ENCODE results near the gene CYP24A1.

DNA sequence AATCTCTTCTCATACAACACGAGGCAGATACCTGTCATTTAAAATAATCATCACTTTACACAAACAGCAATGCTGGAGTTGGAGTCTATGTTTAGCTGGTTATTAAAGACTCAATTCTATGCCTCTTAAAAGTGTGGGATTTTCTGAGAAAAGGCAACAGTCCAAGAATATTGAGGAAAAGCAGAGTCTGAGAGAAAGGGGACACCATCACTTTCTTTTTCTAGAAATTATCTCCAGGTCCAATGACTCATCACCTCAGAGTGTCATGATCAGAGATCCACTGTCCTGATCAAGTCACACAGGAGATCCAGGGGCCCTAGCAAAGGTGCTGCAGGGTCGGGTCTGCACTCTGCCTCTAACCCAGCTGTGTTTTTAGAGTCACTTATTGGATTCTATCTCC, 8.0 kb downstream of the CYP24A1 start:
- TF ChIP-seq, protein P1, sequence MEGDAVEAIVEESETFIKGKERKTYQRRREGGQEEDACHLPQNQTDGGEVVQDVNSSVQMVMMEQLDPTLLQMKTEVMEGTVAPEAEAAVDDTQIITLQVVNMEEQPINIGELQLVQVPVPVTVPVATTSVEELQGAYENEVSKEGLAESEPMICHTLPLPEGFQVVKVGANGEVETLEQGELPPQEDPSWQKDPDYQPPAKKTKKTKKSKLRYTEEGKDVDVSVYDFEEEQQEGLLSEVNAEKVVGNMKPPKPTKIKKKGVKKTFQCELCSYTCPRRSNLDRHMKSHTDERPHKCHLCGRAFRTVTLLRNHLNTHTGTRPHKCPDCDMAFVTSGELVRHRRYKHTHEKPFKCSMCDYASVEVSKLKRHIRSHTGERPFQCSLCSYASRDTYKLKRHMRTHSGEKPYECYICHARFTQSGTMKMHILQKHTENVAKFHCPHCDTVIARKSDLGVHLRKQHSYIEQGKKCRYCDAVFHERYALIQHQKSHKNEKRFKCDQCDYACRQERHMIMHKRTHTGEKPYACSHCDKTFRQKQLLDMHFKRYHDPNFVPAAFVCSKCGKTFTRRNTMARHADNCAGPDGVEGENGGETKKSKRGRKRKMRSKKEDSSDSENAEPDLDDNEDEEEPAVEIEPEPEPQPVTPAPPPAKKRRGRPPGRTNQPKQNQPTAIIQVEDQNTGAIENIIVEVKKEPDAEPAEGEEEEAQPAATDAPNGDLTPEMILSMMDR (IDR thresholded peaks at IDR 0.05), result no peak
- no peak for TF ChIP-seq POLR2A (IDR thresholded peaks at IDR 0.05)
